ENCODE data around the gene DAD1. TPM values are rescaled to one million over a fixed set of nuclear protein-coding genes. Genes with fewer than 3 reads are reported as not detected.

The DAD1 gene
- total RNA-seq, 4 donors from 2014 or later, result 235 to 430 (median 335) TPM

- no peaks in the 10 kb centered on the region for H3K36me3 ChIP-seq
- no peak overlapping the region for H3K4me3 ChIP-seq (replicated peaks in 1 of 3)
- intact Hi-C loops (cut with DNase I), result no loop called here
- H3K4me1 ChIP-seq, result peaks cover 0 to 5% of the 10 kb centered on the region in 2 donors
- H3K27ac ChIP-seq, result no peak overlapping the region
- WGBS, 2 donors, result 79 to 87% methylated on average over 6 of the region's 6 CpGs
- no peaks in the 10 kb centered on the region for H3K9me3 ChIP-seq
- no peaks in the 10 kb centered on the region for H3K27me3 ChIP-seq
- no peak for DNase-seq
- no peak for TF ChIP-seq POLR2A (IDR thresholded peaks at IDR 0.05)
- no peak for TF ChIP-seq CTCF (IDR thresholded peaks at IDR 0.05)
These were observed 39.6 kb downstream of the DAD1 start for GRCh38 chr14:22549324-22549962.

- Histone ChIP-seq H3K27me3 (no peaks in the 10 kb centered on the region), H3K4me1 (peaks cover 0 to 5% of the 10 kb centered on the region in 2 donors), H3K9me3 (no peaks in the 10 kb centered on the region), H3K36me3 (no peaks in the 10 kb centered on the region), H3K27ac (no peak overlapping the region), H3K4me3 (replicated peaks in 1 of 3) (no peak overlapping the region)
- WGBS, 2 donors, result 79 to 84% methylated on average over 8 of the region's 8 CpGs
- intact Hi-C loops (cut with DNase I), result no loop called here
- no peak for TF ChIP-seq CTCF (IDR thresholded peaks at IDR 0.05)
- no peak for TF ChIP-seq POLR2A (IDR thresholded peaks at IDR 0.05)
- no peak for DNase-seq
These were observed 40.9 kb downstream of the DAD1 start for GRCh38 chr14:22547948-22548750.

- H3K36me3 ChIP-seq, result no peaks in the 10 kb centered on the region
- intact Hi-C loops (cut with DNase I), result no loop called here
- 69 to 84% methylated on average over 9 of the region's 9 CpGs for WGBS, 2 donors
- H3K4me3 ChIP-seq (replicated peaks in 1 of 3), result no peak overlapping the region
- H3K27ac ChIP-seq, result peak overlapping the region in 1 of 3 donors; percentile 13
- no peaks in the 10 kb centered on the region for H3K9me3 ChIP-seq
- TF ChIP-seq POLR2A (IDR thresholded peaks at IDR 0.05) (no peak), CTCF (IDR thresholded peaks at IDR 0.05) (no peak)
- H3K4me1 ChIP-seq, result peaks cover 0 to 5% of the 10 kb centered on the region in 2 donors
- no peaks in the 10 kb centered on the region for H3K27me3 ChIP-seq
- no peak for DNase-seq
These were observed 41.6 kb downstream of the DAD1 start for GRCh38 chr14:22547313-22547947.

GRCh38 chr14:22546722-22547071, 42.3 kb downstream of the DAD1 start:
- H3K4me3 ChIP-seq (replicated peaks in 1 of 3), result no peak overlapping the region
- DNase-seq, result no peak
- peaks cover 0 to 5% of the 10 kb centered on the region in 2 donors for H3K4me1 ChIP-seq
- WGBS, 2 donors, result 78 to 79% methylated on average over 3 of the region's 3 CpGs
- TF ChIP-seq CTCF (IDR thresholded peaks at IDR 0.05) (no peak), POLR2A (IDR thresholded peaks at IDR 0.05) (no peak)
- no peaks in the 10 kb centered on the region for H3K27me3 ChIP-seq
- no peaks in the 10 kb centered on the region for H3K36me3 ChIP-seq
- no peaks in the 10 kb centered on the region for H3K9me3 ChIP-seq
- intact Hi-C loops (cut with DNase I), result no loop called here
- H3K27ac ChIP-seq, result peak overlapping the region in 1 of 3 donors; percentile 13
